C4-2B (cell line): ENCODE measurements around the gene BIN1.

Source experiments
- ZFX ChIP-seq: fragments of 450-650 bp; IDR thresholded peaks from 2 replicates; pipeline ENCODE4 v1.6.1; 2017
- TF ChIP-seq, protein P1 (sequence below): fragments of 450-650 bp; conservative IDR thresholded peaks from 2 replicates; pipeline ENCODE4 v1.5.1; 2017; ENCODE audit warnings: mild to moderate bottlenecking

DNA sequence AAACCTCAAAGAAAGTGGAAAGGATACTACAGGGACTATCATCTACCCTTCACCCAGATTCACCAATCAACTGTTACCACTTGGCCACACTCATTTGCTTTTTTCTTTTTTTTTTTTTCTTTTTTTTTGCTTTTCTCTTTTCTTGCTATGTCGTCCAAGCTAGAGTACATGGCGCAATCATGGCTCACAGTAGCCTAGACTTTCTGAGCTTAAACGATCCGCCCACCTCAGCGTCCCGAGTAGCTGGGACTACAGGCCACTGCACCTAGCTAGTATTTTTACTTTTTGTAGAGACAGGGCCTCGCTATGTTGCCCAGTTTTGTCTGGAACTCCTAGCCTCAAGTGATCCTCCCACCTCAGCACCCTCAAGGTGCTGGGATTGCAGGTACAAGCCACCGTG, 24.0 kb downstream of the BIN1 start:
- TF ChIP-seq, protein P1, sequence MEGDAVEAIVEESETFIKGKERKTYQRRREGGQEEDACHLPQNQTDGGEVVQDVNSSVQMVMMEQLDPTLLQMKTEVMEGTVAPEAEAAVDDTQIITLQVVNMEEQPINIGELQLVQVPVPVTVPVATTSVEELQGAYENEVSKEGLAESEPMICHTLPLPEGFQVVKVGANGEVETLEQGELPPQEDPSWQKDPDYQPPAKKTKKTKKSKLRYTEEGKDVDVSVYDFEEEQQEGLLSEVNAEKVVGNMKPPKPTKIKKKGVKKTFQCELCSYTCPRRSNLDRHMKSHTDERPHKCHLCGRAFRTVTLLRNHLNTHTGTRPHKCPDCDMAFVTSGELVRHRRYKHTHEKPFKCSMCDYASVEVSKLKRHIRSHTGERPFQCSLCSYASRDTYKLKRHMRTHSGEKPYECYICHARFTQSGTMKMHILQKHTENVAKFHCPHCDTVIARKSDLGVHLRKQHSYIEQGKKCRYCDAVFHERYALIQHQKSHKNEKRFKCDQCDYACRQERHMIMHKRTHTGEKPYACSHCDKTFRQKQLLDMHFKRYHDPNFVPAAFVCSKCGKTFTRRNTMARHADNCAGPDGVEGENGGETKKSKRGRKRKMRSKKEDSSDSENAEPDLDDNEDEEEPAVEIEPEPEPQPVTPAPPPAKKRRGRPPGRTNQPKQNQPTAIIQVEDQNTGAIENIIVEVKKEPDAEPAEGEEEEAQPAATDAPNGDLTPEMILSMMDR = no peak
- TF ChIP-seq ZFX = no peak
